Measurements from ENCODE around the gene SVIL.

SVIL gene

DNA sequence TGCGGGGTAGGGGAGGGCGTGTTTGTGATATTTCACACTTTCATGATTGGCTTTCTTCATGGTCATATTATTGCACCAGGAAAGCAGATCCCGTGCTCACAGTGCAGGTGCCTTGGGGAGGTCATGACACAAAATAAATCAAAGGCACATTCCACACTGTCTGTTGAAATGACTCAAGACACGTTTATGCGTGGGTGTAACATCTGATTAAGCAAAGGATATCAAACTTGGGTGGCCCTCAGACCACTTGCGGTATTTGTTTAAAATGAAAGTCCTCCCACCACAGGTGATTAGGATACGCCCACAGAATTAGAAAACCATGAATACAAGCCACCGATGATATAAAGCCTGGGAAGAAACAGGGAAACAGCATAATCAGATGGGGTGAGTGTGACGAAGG, 51.1 kb downstream of the SVIL start:
- TF ChIP-seq, protein P1, sequence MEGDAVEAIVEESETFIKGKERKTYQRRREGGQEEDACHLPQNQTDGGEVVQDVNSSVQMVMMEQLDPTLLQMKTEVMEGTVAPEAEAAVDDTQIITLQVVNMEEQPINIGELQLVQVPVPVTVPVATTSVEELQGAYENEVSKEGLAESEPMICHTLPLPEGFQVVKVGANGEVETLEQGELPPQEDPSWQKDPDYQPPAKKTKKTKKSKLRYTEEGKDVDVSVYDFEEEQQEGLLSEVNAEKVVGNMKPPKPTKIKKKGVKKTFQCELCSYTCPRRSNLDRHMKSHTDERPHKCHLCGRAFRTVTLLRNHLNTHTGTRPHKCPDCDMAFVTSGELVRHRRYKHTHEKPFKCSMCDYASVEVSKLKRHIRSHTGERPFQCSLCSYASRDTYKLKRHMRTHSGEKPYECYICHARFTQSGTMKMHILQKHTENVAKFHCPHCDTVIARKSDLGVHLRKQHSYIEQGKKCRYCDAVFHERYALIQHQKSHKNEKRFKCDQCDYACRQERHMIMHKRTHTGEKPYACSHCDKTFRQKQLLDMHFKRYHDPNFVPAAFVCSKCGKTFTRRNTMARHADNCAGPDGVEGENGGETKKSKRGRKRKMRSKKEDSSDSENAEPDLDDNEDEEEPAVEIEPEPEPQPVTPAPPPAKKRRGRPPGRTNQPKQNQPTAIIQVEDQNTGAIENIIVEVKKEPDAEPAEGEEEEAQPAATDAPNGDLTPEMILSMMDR (IDR thresholded peaks at IDR 0.05), result no peak

DNA sequence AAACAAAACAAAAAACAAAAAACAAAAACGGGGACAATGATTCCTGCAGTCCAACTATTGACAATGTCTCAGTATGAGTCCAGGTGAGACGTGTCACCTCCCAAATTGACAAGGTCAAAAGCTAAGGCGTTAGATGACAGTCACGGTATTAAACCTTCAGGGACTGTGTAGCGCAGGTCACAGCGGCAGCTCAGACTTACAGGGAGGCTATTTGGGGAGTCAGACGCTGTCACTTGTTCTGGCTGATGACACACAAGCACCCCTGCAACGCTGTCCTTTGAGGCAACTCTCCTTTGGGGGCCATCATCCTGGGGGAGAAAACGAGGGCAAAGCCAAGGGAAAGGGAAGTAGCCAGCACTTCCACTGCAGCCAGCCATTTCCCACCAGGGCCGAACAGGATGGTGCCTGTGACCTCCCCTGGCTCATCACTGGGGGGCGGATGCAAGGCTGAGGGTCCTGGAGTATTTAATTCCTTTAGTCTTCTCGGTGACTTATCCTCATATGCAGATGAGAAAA, 55.3 kb downstream of the SVIL start:
- TF ChIP-seq, protein P1 (IDR thresholded peaks at IDR 0.05), result no peak

DNA sequence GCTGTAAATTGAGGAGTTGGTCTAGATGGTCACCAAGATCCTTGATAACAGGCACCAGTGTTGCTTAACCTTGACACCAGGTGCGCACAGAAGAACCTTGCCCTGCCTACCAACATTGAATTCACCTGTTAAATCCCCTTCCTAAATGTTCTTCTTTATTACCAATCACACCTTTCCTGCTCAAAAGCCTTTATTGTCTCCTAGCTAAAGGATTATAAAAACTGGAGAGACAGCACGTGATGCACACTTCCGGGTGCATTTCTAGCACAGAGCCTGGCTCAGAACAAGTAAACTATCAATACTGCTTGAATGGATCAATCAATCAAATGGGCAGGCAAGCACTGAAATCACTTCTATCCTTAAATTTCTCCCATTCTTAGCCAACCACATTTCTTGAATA, 56.3 kb downstream of the SVIL start:
- TF ChIP-seq, protein P1 (IDR thresholded peaks at IDR 0.05), result no peak

DNA sequence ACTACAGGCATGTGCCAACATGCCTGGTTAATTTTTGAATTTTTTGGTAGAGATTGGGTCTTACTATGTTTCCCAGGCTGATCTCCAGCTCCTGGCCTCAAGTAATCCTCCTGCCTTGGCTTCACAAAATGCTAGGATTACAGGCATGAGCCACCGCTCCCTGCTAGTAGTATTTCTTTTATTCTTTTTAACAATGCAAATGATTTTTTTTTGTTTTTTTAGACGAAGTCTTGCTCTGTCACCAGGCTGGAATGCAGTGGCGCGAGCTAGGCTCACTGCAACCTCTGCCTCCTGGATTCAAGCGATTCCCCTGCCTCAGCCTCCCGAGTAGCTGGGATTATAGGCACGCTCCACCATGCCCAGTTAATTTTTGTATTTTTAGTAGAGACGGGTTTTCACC, 58.1 kb downstream of the SVIL start:
- TF ChIP-seq, protein P1 (IDR thresholded peaks at IDR 0.05), result no peak

DNA sequence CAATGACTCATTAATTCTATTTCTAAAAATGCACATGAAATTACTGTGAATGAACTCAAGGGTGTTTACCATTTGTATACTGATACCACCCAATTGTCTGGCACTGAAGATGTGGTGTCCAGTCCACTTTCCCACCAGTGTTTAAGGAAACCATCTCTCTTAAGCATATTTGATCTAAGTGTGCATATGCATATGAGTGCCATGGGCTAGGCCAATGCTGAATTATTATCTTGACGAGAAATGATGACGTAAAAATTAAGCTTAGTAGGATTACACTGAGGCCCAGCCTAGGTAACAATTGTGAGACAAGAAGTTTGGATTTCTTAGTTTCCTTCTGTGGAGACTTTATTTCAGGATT, 59.7 kb downstream of the SVIL start:
- TF ChIP-seq, protein P1 (IDR thresholded peaks at IDR 0.05), result no peak

DNA sequence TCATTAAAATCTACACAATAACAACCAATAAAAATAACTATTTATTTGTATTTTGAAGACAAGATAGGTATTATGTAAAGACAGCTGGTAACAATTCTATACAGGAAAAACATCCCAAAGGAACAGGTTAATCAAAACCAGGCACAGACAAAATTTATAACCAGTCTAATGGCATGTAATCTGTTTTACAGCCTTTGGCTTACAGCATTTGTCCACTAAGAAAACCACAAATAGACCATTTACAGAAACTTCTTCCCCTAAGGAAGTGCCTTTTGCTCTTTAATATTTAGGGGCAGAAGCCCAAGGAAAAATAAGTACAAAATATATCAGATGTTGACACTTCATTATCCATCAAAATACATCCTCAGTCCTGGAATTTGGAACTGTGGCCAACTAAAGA, 65.0 kb downstream of the SVIL start:
- TF ChIP-seq, protein P1 (IDR thresholded peaks at IDR 0.05), result no peak

DNA sequence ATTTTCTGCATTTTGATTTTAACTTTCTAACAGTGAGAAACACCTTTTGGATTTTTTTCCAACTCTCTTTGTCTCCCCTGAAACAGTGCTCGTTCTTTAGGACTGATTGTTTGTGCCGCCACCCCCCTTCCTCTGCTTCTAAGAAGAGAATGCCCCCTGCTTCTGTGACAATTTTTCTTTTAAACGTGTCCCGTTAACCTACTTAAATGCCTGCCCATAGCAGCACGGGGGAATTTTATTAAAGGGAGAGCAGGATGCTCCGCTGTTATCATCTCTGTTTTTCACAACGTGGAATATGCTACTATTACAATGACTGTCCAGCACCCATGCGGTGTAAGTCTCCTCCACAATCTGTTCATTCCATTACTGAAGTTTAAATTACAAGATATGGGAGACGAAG, 67.8 kb downstream of the SVIL start:
- TF ChIP-seq, protein P1 (IDR thresholded peaks at IDR 0.05), result no peak

DNA sequence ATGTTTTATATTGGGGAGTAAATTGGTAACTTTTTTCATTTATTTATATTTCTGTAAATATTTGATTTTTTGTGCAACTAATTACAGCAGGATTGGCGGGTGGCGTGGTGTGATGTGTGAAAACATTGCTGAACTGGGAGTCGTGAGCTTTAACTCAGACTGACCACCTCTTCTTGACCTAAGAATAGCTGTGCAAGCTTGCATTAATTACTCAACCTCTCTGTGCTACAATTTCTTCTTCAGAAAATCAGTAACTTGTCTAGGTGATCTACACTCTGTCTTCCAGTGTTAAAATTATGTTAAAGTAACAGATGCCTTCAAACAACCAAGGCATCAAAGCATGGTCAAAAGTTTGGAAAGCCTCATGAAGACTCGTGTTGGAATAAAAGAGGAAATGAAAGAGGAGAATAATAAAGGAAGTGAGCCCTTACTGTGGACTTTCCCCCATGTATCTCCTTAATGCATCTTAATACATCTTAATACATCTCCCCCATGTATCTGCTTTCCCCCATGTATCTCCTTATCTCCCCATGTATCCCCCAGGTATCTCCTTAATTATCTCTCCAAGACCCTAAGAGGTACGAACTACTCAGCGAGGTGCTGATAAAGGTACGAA, 71.2 kb downstream of the SVIL start:
- TF ChIP-seq, protein P1 (IDR thresholded peaks at IDR 0.05), result no peak
